Measurements from ENCODE around the gene SLC25A23. TPM values are rescaled to one million over a fixed set of nuclear protein-coding genes. Genes with fewer than 3 reads are reported as not detected.
"Not testable (repeated sequence)": the region's sequence is repeated elsewhere in the genome, so short reads cannot be mapped to it uniquely, and the experiment has no call there.

Gene SLC25A23
- total RNA-seq: 42.6 TPM

GRCh38 chr19:6459262-6460098, at the start of gene SLC25A23:
Gene SLC25A23, minus strand, starts transcription at chr19:6459792. Its CDS starts 164 bp downstream, at chr19:6459628.
- peak; percentile 48 for DNase-seq

- DNase-seq: not testable (repeated sequence)
Measured at GRCh38 chr19:6508028-6508771, 48.6 kb upstream of the SLC25A23 start.

GRCh38 chr19:6503407-6504201, 44.0 kb upstream of the SLC25A23 start:
- DNase-seq: no peak

- peak; percentile 75 for DNase-seq
Measured at GRCh38 chr19:6501740-6502648, 42.4 kb upstream of the SLC25A23 start, which contains the start of gene TUBB4A. Gene TUBB4A, minus strand, starts transcription at chr19:6502309. Its CDS starts 97 bp downstream, at chr19:6502212.

- no peak for DNase-seq
Measured at GRCh38 chr19:6500837-6501739, 41.5 kb upstream of the SLC25A23 start.

GRCh38 chr19:6499052-6499790, 39.6 kb upstream of the SLC25A23 start:
- no peak for DNase-seq

GRCh38 chr19:6498294-6499036, 38.9 kb upstream of the SLC25A23 start:
- no peak for DNase-seq

- DNase-seq: no peak
Measured at GRCh38 chr19:6495947-6496346, 36.4 kb upstream of the SLC25A23 start.

- no peak for DNase-seq
Measured at GRCh38 chr19:6494438-6495036, 34.9 kb upstream of the SLC25A23 start.

GRCh38 chr19:6491802-6492592, 32.4 kb upstream of the SLC25A23 start:
- DNase-seq: peak; percentile 53

- no peak for DNase-seq
Measured at GRCh38 chr19:6490134-6490533, 30.5 kb upstream of the SLC25A23 start.

- DNase-seq: no peak
Measured at GRCh38 chr19:6489278-6490061, 29.9 kb upstream of the SLC25A23 start.

- DNase-seq: no peak
Measured at GRCh38 chr19:6484831-6485230, 25.2 kb upstream of the SLC25A23 start.

- DNase-seq: no peak
Measured at GRCh38 chr19:6484230-6484629, 24.6 kb upstream of the SLC25A23 start.

GRCh38 chr19:6483235-6483634, 23.6 kb upstream of the SLC25A23 start:
- DNase-seq: no peak

- DNase-seq: no peak
Measured at GRCh38 chr19:6482343-6482686, 22.7 kb upstream of the SLC25A23 start.
